CD4-positive, alpha-beta T cell treated with Interleukin-12 subunit alpha and Interleukin-12 subunit beta, for 1 hour (primary cell): ENCODE data around the gene CLDN34.

Source experiments
- DNase-seq: peaks from one replicate; pipeline ENCODE4 v3.0.0-alpha.2; 2020

The CLDN34 gene

DNA sequence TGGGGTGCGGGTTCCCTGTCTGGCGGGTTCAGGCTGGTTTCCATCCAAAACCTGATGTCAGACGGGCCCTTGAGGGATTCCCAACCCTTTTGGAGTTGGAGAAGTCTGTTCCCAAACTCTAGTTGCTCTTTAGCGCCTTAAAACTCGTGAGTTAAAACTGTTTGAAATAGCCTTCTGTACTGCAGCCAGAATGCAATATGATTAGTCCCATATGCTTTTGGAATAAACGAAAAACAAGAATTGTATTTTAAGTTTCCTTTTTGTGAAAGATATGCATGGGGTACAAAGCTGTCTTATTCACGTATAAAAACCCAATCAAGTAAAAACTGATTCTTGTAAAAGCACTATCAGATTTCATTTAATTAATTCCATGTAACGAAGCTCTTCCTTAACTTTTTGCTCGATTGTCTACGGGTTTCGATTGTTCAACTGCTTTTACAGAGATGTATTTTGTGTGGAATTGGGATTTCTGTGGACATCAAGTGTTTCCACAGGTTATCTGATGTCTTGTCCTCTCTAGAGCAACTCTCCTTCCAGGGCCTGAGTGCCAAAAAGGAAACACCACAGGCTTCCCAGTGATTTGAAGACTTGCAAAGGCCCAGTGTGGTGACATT is 49.5 kb downstream of the CLDN34 start:
- no peak for DNase-seq

DNA sequence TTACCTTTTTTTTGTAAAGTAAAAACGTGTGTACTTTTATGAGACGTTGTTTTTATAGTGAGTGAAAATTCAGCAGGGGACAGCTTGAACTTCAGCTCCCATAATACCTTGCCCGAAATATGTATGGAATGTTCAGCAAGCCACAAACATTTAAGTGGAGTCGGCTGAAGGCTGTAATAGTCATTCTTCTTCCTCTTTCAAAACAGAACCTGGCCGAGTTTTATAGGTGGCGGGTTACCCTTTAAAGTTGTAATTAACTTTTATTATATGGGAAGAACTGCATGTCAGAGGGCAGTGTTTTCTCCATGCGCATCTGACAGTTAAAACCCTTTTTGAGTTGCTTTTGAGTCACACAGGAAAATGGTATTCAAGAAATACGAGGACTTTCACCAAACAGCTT is 50.7 kb downstream of the CLDN34 start:
- DNase-seq = no peak
